Measurements from ENCODE around the gene IGFL1. TPM values are rescaled to one million over a fixed set of nuclear protein-coding genes. Genes with fewer than 3 reads are reported as not detected.
"Not testable (repeated sequence)": the region's sequence is repeated elsewhere in the genome, so short reads cannot be mapped to it uniquely, and the experiment has no call there.

IGFL1 gene
- total RNA-seq, 1 donor from 2014 or later = not detected

- Histone ChIP-seq H3K27me3 (ENCODE audit: low read depth) (peaks cover 32% of the 10 kb centered on the region), H3K36me3 (no peaks in the 10 kb centered on the region), H3K27ac (no peak overlapping the region), H3K9me3 (no peaks in the 10 kb centered on the region), H3K4me1 (no peaks in the 10 kb centered on the region), H3K4me3 (no peak overlapping the region)
- ATAC-seq (no peak), DNase-seq (no peak)
- intact Hi-C loops (cut with DNase I) = no loop called here
- no peak for TF ChIP-seq CTCF (IDR thresholded peaks at IDR 0.05)
Measured at GRCh38 chr19:46186101-46186716, 43.3 kb upstream of the IGFL1 start.

- H3K27me3 ChIP-seq (ENCODE audit: low read depth) = peaks cover 32% of the 10 kb centered on the region
- ATAC-seq (no peak), DNase-seq (no peak)
- no peak overlapping the region for H3K27ac ChIP-seq
- no peaks in the 10 kb centered on the region for H3K36me3 ChIP-seq
- intact Hi-C loops (cut with DNase I) = no loop called here
- no peak overlapping the region for H3K4me3 ChIP-seq
- H3K4me1 ChIP-seq = no peaks in the 10 kb centered on the region
- H3K9me3 ChIP-seq = no peaks in the 10 kb centered on the region
- no peak for TF ChIP-seq CTCF (IDR thresholded peaks at IDR 0.05)
Measured at GRCh38 chr19:46186717-46187101, 42.8 kb upstream of the IGFL1 start.

GRCh38 chr19:46189971-46190888, 39.3 kb upstream of the IGFL1 start:
- Histone ChIP-seq H3K9me3 (no peaks in the 10 kb centered on the region), H3K4me1 (peaks cover 9% of the 10 kb centered on the region), H3K36me3 (no peaks in the 10 kb centered on the region), H3K27me3 (ENCODE audit: low read depth) (peaks cover 32% of the 10 kb centered on the region), H3K27ac (no peak overlapping the region), H3K4me3 (no peak overlapping the region)
- DNase-seq = no peak
- intact Hi-C loops (cut with DNase I) = no loop called here
- no peak for TF ChIP-seq CTCF (IDR thresholded peaks at IDR 0.05)
- no peak for ATAC-seq

GRCh38 chr19:46191356-46191755, 38.2 kb upstream of the IGFL1 start:
- no peak for DNase-seq
- no peak overlapping the region for H3K27ac ChIP-seq
- H3K36me3 ChIP-seq = no peaks in the 10 kb centered on the region
- no peak overlapping the region for H3K4me3 ChIP-seq
- intact Hi-C loops (cut with DNase I) = no loop called here
- H3K9me3 ChIP-seq = no peaks in the 10 kb centered on the region
- H3K27me3 ChIP-seq (ENCODE audit: low read depth) = peaks cover 39% of the 10 kb centered on the region
- no peak for ATAC-seq
- peaks cover 9% of the 10 kb centered on the region for H3K4me1 ChIP-seq
- TF ChIP-seq CTCF (IDR thresholded peaks at IDR 0.05) = no peak

- Histone ChIP-seq H3K4me3 (no peak overlapping the region), H3K27ac (no peak overlapping the region), H3K36me3 (no peaks in the 10 kb centered on the region), H3K9me3 (no peaks in the 10 kb centered on the region), H3K4me1 (peaks cover 9% of the 10 kb centered on the region), H3K27me3 (ENCODE audit: low read depth) (peaks cover 43% of the 10 kb centered on the region)
- intact Hi-C loops (cut with DNase I) = no loop called here
- ATAC-seq = no peak
- DNase-seq = no peak
- TF ChIP-seq CTCF (IDR thresholded peaks at IDR 0.05) = no peak
Measured at GRCh38 chr19:46191972-46192371, 37.6 kb upstream of the IGFL1 start.

- ATAC-seq; H3K27ac ChIP-seq; H3K36me3 ChIP-seq; H3K4me1 ChIP-seq; intact Hi-C loops (cut with DNase I); H3K9me3 ChIP-seq; DNase-seq; H3K4me3 ChIP-seq: not testable (repeated sequence)
- H3K27me3 ChIP-seq (ENCODE audit: low read depth) = peaks cover 45% of the 10 kb centered on the region
Measured at GRCh38 chr19:46192626-46192991, 36.9 kb upstream of the IGFL1 start.
